HG02938 (cell line): ENCODE measurements around the gene SBF2.
"Not testable (repeated sequence)": the region's sequence is repeated elsewhere in the genome, so short reads cannot be mapped to it uniquely, and the experiment has no call there.

Experiments
- ATAC-seq: cut with Tn5 transposase; IDR thresholded peaks from one replicate; pipeline ENCODE4 v1.9.1; 2021; ENCODE audit warnings: mild to moderate bottlenecking, moderate library complexity; ENCODE audit not compliant: unreplicated experiment

The SBF2 gene

DNA sequence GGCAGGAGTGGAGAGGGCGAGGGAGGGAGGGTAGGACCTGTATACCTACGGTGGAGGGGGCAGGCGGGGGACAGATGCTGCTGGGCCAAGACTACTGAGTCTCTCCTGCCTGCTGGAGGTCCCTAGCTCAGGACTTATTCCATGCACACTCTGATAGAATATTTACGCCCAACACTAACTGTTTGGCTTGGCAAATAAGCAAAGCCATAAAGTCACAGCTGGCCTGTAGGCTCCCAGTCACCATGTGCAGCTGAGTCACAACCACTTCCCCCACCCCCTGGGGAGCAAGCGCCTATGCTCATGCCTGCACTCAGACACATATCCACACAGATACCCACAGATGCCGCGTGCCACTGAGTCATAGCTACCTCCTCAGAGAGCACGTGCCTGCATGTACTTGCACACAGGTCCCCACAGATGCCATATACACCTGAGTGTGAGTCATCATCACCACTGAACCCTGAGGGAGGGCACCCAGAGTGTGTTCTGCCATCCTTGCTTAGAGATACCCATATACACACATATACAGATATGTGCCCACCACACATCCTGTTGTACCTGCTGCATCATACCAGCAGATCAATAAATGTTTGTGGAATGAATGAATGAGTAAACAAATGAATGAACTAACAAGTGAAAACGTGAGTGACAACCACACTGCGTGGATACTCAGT is 534.4 kb downstream of the SBF2 start:
- ATAC-seq = peak; percentile 38

GRCh38 chr11:9758637-9759518 is 535.1 kb downstream of the SBF2 start:
- ATAC-seq = peak; percentile 10

- peak; percentile 41 for ATAC-seq
These were observed 536.0 kb downstream of the SBF2 start for GRCh38 chr11:9757809-9758636.

DNA sequence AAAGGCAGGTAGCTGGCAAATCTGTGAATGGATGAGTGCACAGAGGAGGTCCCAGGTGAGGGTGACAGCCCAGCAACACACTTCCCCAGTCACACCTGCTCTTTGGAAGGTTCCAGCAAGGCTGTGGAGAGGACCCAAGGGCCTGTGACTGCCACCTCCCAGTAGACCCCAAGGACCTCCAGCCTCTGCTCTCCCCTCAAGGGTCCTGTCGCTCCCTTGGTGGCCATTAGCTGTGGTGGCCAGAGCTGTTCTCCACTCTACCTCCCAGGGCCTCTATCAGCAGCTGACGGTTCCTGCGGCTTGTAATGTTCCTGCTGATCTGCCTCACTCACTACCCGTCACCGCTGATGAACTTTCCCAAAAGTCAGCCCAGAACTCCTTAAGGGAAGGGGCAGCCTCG is 537.1 kb downstream of the SBF2 start:
- no peak for ATAC-seq

DNA sequence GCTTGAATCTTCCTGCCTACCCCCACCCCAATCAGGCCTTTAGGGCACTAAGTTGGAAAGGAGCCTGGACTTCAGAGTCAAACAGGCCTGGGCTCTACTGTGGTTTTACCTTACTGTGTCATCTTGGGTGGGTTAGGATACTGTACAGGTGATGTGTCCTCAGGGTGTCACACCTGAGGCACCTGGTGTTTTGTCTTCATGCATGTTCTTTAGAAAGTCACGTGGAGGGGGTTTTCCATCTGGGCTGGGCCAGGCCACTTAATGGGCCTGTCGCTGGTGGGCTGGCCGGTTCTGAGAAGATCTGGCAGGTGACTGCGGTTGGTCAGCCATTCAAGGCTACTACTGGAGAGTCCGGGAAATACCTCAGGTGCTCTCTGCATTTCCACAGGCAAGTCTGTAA is 537.6 kb downstream of the SBF2 start:
- ATAC-seq = no peak

DNA sequence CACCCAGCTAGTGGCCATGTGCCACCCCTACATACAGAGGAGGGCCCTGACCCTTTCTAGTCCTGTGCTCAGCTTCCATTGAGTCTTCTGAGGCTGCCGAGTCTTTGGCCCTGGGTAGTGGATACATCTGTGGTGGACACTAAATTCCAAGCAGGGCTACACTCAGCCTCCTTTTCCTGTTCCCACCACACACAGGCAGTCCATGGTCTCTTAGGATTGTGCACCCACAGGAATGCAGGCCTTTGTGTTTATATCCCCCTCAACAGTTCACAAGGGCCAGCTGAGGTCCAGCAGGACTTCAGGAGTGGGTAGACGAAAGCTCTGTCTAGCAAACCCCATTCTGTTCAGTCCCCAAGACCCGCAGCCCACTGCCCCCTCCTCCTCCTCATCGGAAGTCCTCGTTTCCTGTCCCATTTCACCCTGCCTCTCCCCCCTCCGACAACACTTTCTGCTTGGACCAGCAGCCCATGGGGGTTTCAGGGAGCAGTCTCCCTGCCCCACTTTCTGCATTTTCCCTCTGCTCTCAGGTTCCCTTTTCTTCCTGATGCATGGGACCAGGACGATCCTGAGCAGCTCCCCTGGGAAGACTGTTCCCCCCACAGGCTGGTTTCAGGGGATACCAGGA is 538.3 kb downstream of the SBF2 start:
- no peak for ATAC-seq

- no peak for ATAC-seq
These were observed 540.0 kb downstream of the SBF2 start for GRCh38 chr11:9754010-9754471.

GRCh38 chr11:9753021-9753420 is 541.0 kb downstream of the SBF2 start:
- no peak for ATAC-seq

- ATAC-seq = no peak
These were observed 541.9 kb downstream of the SBF2 start for GRCh38 chr11:9752091-9752490.

- no peak for ATAC-seq
These were observed 543.5 kb downstream of the SBF2 start for GRCh38 chr11:9750551-9750950.

DNA sequence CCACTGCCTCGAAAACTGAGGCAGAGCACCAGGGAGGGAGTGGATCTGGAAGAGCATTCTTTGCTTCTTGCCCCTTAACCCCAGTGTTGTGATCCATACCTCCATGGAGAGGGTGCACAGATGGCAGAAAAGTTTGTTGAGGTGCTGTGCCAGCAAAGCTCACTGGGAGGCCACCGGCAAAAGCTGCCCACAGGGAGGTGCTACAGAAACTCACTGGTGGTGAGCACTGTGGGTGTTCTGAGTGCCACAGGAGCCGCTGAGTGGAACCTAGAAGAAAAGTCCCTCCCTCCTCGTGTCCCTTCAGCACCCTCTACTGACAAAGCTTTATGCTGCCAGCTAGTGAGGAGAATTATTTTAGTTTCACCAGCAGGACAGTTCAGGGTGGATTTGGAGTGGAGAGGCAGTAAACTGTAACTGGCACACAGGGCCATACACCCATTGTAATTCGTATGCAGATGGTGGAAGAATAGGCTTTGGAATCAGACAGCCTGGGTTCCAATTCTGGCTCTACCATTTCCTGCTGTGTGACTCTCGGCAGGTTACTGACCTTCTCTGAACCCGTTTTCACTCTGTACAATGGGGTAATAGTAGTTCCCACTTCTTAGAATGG is 545.6 kb downstream of the SBF2 start:
- peak; percentile 57 for ATAC-seq

GRCh38 chr11:9747828-9748227 is 546.2 kb downstream of the SBF2 start:
- ATAC-seq = no peak

DNA sequence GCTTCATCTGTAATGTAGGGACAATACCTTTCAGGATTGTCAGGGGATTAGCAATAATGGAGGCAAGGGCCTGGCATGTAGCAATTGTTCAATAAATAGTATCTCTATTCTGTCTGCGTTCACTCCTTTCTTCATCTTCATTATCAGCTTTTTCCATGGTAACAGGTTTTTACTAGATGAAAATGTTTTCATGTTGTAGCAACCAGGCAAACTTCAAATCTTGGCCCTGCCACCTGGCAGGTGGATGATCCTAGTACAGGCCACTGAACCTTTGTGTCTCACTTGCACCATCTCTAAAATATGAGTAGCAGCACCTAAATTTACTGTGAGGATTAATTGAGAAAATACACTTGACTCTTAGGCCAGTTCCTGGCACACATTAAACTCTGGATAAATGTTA is 546.8 kb downstream of the SBF2 start:
- no peak for ATAC-seq

DNA sequence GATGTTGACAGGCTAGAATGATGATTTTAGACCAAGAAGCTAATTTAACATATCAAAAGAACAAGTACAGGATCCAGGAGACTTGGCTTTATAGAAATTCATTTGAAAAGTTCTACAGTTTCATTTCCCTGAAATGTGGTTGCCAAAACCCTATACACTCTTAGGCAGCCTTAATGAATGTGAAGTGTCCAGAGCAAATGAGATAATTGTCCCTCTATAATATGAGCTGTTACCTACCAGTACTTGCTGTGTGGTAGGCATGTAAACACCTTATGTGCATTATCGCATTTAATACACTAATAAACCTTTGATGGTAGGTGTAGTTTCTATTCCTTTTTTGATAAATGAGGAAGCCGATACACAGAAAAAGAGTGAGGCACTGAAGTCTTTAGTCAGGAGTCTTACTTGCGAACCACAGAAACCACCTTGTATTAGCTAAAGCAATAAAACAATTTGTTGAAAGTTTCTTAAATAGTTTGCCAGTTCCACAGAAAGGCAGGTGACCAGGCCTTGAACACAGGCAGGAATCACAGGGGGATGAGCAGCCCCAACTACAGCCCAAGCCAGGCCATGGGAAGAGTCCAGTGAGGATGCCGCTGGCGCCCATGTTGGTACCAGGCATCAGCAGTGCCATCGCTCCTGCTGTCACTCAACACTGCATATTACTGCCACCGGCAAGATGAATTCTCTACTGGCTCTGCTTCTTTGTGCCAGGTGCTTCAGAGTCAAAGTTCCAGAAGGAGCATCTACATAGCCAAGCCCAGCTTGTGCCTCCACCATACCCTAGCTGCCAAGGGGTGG is 548.4 kb downstream of the SBF2 start:
- peak; percentile 50 for ATAC-seq

GRCh38 chr11:9743512-9743911 is 550.5 kb downstream of the SBF2 start:
- ATAC-seq = not testable (repeated sequence)

DNA sequence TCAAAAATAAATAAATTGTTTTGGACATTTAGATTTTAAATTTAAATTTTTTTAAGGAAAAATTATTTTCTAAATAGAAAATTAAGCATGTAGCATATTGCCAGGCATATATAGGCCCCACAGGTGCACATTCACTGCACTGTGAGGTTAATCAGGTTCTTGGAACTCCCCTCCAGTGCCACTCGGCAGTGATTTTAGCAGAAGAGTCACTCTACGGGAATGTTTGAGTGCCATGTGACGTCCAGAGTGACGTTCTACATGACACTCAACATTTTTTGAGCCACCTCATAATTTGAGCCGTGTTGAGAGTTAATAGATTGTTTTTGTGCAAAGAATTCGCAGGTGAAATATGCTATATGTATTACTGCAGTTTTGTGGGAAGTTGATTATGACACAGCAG is 552.8 kb downstream of the SBF2 start:
- no peak for ATAC-seq

DNA sequence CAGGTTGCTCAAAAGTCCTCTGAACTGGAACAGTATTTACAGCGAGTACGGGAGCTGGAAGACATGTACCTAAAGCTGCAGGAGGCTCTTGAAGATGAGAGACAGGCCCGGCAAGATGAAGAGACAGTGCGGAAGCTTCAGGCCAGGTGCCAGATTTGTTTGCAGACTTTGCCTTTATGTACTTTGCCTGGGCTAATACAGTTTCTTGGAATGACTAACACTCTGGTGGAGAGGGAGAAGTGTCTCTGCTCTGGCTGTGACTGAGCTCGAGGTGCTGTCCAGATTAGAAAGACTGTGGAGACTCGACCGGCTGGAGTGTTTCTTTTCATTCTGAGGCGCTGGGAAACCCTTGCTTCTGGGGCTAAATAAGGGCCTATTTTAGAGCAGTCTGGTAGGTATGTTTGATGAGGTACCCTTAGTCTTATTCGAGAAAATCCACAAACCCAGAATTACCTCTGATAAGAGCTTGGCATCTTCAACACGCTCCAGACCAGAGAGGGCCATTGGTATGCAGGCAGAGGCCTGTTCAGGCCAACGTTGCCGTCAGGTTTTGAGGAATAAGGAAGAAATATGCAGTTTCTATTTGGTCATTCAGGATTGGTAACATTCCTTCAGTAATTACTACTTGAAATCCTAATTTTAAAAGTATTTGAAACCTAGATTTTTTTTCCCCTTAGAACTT is 553.7 kb downstream of the SBF2 start:
- ATAC-seq = no peak

DNA sequence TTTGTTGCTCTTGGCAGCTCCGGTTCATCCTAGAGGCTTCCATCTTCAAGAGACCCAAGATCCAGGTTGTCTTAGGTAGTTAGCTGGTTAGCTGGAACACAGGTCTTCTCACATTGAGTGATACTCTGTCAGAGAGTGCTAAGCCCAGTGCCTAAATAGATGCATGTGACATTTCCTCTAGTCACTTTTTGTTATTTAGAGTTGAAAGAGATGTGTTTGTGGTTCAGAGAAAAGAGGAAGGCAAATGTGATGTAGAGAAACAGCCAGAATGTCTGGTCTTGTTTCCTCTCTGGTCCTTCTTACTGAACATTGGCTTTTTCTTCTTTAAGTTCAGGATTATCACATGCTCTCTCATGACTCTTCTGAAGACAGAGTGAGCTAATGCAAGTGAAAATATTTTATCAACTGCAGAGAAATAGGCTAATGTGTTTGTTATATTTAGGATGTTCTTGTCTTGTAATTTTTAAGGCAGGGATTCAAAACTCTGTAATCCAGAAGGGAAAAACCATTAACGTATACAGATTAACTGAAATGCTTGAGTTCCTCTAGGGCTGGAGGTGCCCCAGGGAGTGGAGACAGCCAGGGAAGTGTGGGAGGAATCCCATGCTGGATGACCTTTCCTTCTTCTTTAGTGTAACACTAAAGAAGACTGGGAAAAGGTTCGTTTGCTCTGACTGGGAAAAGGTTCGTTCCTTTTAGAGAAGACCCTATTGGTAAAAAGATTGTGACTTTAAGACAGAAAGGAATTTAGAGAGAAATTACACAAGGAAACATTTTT is 554.7 kb downstream of the SBF2 start:
- ATAC-seq = no peak
